Measurements from ENCODE around the gene PHC2.

DNA sequence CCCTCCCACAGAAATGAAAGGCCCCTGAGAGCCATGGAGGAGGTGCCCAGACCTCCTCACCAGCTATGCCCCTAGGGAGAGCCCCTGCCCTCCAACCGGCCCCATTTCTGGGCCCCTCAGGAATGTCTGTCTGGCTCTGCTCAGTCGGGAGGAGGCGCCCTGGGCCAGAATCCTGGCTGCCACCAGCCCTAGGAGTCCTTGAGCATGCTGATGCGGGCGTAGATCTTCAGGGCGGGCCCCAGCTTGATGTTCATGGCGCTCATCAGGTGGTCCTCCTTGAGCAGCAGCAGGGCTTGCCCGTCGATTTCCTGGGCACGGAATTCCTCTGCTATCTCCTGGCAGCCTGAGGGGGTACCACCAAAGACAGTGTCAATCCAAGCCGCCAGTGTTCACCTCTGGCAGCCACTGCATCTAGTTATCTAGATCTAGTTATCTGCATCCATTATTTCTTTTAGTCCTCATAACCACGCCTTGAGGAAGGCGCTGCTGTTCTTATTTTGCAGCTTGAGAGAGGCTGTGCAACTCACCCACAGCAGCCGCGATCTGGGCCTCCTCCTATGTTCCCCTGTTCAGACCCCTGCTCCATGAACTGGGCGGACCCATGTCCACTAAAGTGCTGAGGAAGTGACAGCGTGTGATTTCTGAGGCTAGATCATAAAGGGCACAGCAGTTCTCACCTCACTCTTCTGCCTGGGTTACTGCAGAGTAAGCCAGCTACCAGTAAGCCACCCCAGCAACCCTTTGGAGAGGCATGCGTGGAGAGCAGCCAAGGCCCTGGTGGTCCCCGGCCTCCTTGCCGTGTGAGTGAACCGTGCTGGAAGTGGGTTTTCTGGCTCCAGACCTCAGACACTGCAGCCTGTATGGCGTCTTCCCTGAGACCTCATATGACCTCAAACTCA, 106.0 kb downstream of the PHC2 start:
- TF ChIP-seq, protein P1, sequence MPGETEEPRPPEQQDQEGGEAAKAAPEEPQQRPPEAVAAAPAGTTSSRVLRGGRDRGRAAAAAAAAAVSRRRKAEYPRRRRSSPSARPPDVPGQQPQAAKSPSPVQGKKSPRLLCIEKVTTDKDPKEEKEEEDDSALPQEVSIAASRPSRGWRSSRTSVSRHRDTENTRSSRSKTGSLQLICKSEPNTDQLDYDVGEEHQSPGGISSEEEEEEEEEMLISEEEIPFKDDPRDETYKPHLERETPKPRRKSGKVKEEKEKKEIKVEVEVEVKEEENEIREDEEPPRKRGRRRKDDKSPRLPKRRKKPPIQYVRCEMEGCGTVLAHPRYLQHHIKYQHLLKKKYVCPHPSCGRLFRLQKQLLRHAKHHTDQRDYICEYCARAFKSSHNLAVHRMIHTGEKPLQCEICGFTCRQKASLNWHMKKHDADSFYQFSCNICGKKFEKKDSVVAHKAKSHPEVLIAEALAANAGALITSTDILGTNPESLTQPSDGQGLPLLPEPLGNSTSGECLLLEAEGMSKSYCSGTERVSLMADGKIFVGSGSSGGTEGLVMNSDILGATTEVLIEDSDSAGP (CRISPR knock-in tag; IDR thresholded peaks at IDR 0.05; ENCODE audit: borderline replicate concordance) = no peak
- TF ChIP-seq RBAK (CRISPR knock-in tag; IDR thresholded peaks at IDR 0.05) (no peak), NFIC (IDR thresholded peaks at IDR 0.05; ENCODE audit: low read length) (no peak), ARNT2 (CRISPR knock-in tag; IDR thresholded peaks at IDR 0.05; ENCODE audit: low read depth) (no peak), MIXL1 (CRISPR knock-in tag; IDR thresholded peaks at IDR 0.05) (no peak), CREB1 (IDR thresholded peaks at IDR 0.05) (no peak), CREB1 (CRISPR knock-in tag; IDR thresholded peaks at IDR 0.05) (no peak), JUN (CRISPR knock-in tag; IDR thresholded peaks at IDR 0.05) (no peak), EP300 (IDR thresholded peaks at IDR 0.05; ENCODE audit: low read depth in 2 of 2, low read length in 2 of 2) (no peak), EP300 (CRISPR knock-in tag; IDR thresholded peaks at IDR 0.05; ENCODE audit: borderline replicate concordance) (no peak), SRF (IDR thresholded peaks at IDR 0.05; ENCODE audit: low read depth, low read length) (no peak)
- TF ChIP-seq, protein P2, sequence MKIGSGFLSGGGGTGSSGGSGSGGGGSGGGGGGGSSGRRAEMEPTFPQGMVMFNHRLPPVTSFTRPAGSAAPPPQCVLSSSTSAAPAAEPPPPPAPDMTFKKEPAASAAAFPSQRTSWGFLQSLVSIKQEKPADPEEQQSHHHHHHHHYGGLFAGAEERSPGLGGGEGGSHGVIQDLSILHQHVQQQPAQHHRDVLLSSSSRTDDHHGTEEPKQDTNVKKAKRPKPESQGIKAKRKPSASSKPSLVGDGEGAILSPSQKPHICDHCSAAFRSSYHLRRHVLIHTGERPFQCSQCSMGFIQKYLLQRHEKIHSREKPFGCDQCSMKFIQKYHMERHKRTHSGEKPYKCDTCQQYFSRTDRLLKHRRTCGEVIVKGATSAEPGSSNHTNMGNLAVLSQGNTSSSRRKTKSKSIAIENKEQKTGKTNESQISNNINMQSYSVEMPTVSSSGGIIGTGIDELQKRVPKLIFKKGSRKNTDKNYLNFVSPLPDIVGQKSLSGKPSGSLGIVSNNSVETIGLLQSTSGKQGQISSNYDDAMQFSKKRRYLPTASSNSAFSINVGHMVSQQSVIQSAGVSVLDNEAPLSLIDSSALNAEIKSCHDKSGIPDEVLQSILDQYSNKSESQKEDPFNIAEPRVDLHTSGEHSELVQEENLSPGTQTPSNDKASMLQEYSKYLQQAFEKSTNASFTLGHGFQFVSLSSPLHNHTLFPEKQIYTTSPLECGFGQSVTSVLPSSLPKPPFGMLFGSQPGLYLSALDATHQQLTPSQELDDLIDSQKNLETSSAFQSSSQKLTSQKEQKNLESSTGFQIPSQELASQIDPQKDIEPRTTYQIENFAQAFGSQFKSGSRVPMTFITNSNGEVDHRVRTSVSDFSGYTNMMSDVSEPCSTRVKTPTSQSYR (CRISPR knock-in tag; IDR thresholded peaks at IDR 0.05; ENCODE audit: borderline replicate concordance) = no peak

Measured in HepG2 (cell line).